ENCODE measurements around the gene PLAGL2. TPM values are rescaled to one million over a fixed set of nuclear protein-coding genes. Genes with fewer than 3 reads are reported as not detected.
"Not testable (repeated sequence)": the region's sequence is repeated elsewhere in the genome, so short reads cannot be mapped to it uniquely, and the experiment has no call there.

The PLAGL2 gene, protein sequence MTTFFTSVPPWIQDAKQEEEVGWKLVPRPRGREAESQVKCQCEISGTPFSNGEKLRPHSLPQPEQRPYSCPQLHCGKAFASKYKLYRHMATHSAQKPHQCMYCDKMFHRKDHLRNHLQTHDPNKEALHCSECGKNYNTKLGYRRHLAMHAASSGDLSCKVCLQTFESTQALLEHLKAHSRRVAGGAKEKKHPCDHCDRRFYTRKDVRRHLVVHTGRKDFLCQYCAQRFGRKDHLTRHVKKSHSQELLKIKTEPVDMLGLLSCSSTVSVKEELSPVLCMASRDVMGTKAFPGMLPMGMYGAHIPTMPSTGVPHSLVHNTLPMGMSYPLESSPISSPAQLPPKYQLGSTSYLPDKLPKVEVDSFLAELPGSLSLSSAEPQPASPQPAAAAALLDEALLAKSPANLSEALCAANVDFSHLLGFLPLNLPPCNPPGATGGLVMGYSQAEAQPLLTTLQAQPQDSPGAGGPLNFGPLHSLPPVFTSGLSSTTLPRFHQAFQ
- 5.9 and 6.5 TPM in 2 replicates for total RNA-seq (2014; rRNA removed; shearing (Covaris generic))
- polyA plus RNA-seq (2014; cell fraction: nucleus; rRNA removed) = 4.8 and 5.6 TPM in 2 replicates

- peak; percentile 84 for DNase-seq (ENCODE audit: extremely low read depth, low read depth)
Observed at GRCh38 chr20:32207626-32208498, at the start of gene PLAGL2, which contains the start of gene POFUT1. Gene PLAGL2 (minus strand): TSS chr20:32207743. CDS start chr20:32202178, 5,565 bp downstream. Gene POFUT1 (plus strand): TSS chr20:32207880. CDS start chr20:32207942, 62 bp downstream.

DNA sequence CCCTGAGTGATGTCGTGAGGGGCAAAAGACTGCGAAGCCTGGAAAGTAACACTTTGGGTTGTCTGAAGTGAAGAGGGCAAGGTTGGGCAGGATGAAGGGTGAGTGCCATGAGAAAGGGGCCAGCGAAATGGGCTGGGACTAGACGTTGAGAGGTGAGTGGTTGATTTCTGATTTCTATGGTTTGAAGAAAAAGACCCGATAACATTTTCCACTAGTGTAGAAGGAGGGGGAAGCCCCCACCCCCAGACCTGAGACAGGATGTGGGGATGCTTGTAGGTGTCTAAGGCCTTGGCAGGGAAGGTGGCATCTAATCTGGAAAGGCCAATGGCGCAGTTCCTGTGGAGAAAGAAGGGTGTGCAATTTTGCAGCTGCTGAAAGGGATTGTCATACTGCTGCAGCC lies 44.6 kb upstream of the PLAGL2 start:
- DNase-seq (ENCODE audit: extremely low read depth, low read depth) = no peak

DNA sequence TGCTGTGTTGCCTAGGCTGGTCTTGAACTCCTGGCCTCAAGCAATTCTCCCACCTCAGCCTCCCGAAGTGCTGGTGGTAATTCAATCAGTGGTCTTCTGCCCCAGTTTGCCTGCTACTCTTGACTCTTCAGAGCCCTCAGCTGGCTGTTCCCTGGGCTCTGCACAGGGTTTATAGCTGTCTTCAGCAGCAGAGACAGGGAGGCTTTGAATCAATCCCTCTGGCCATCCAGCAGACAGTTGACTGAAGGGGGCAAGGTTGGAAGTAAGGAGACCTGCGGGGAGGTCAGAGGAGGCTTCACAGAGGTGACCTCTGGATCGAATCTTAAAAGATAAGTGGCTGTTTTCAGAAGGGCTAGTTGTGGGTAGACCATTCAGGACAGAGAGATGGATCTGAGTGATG lies 43.9 kb upstream of the PLAGL2 start:
- DNase-seq (ENCODE audit: extremely low read depth, low read depth) = no peak

DNA sequence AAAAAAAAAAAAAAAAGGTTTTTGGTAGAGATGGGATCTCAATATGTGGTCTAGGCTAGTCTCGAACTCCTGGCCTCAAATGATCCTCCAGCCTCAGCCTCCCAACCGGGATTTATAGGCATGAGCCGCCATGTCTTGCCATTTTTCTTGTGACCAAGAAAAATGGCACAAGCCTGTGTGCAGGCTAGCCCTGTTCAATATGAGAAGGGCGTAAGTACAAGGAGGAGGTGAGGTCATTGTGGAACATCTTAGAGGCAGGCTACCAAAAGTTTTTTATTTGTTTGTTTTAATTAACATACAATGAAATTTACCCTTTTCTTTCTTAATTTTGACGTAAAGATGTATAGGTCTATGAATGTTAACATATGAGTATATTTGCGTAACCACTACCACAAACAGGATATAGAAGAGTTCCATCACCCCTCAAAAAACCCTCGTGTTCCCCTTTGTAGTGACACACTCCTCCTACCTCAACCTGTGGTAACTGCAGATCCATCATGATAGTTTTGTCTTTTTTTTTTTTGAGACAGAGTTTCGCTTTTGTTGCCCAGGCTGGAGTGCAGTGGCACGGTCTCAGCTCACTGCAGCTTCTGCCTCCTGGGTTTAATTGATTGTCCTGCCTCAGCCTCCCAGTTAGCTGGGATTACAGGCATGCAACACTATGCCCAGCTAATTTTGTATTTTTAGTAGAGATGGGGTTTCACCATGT lies 41.6 kb upstream of the PLAGL2 start:
- DNase-seq (ENCODE audit: extremely low read depth, low read depth) = no peak

DNA sequence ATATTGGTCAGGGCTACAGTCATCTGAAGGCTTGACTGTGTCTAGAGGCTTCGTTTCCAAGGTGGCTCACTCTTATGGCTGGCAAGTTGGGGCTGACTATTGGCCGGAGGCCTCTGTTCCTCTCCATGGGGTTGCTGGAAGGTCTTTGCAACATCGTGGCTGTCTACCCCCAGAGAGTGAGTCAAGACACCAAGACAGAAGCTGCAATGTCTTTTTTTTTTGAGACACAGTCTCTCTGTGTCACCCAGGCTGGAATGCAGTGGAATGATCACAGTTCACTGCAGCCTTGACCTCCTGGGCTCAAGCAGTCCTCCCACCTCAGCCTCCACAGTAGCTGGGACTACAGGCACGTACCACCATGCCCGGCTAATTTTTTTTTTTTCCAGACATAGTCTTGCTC lies 40.5 kb upstream of the PLAGL2 start:
- no peak for DNase-seq (ENCODE audit: extremely low read depth, low read depth)

DNA sequence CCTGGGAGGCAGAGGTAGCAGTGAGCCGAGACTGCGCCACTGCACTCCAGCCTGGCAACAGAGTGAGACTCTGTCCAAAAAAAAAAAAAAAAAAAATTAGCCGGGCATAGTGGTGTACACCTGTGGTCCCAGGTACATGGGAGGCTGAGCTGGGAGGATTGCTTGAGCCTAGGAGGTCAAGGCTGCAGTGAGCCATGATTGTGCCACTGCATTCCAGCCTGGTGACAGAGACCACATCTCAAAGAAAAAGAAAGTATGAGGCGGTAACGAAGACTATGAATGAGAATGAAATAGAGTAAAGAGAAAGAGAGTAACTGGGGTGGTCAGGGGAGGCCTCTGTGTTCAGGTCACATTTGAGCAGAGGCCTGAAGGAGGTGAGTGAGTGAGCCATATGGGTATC lies 38.7 kb upstream of the PLAGL2 start:
- DNase-seq (ENCODE audit: extremely low read depth, low read depth) = not testable (repeated sequence)

GRCh38 chr20:32244959-32245358 lies 37.4 kb upstream of the PLAGL2 start:
- DNase-seq (ENCODE audit: extremely low read depth, low read depth) = no peak

- no peak for DNase-seq (ENCODE audit: extremely low read depth, low read depth)
Observed at GRCh38 chr20:32244150-32244823, 36.7 kb upstream of the PLAGL2 start.

DNA sequence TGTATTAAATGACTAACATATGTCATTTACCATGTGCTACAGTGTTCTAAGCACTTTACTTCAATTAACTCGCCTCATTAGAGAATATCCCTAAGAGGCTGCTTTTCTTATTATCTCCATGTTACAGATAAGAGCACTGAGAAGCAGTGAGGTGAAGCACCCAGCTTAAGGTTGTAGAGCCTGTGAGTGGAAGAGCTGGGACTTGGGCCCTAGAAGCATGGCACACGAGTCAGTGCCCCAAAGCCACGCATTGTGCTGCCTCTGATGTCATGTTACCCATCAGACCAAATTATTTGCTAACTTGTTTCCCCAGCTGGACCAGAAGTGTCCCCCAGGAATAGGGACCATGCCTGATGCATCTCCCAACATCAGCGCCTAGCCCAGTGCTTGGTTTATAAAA lies 34.3 kb upstream of the PLAGL2 start:
- no peak for DNase-seq (ENCODE audit: extremely low read depth, low read depth)

DNA sequence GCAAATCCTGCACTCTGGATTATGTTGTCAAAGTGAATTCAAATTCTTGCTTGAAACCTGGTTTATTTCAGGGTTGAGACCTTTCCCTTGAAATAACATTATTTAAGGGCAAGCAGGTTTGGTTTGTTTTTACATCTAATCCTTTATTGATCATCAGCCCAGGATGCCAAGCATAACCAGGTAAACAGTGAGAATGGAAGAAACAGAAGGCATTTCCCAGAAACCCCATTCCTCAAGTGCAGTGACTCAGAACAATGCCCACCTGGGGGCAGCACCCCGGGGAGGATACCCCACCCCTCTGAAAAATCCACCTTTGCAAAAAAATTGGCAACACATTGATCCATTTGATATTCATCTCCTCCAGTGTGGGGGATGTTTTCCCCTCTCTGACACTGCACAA lies 32.7 kb upstream of the PLAGL2 start:
- no peak for DNase-seq (ENCODE audit: extremely low read depth, low read depth)

- DNase-seq (ENCODE audit: extremely low read depth, low read depth) = no peak
Observed at GRCh38 chr20:32238483-32239425, 31.2 kb upstream of the PLAGL2 start.

DNA sequence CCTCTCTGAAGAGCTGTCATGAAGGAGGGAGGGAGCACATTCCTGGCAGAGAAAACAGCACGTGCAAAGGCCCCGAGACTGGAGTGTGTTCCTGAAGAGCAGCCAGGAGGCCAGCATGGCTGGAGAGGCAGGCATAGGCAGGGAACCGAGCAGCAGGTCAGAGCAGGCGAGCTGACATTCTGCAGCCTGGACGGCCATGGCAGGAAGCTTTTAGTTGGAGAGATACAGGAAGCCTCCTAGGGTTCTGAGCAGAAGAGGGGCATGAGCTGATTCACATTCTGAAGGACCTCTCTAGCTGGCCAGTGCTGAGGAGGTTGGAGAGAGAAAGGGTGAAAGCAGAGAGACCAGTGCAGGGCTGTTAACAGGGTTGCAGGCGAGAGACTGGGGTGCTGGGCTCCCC lies 29.9 kb upstream of the PLAGL2 start:
- DNase-seq (ENCODE audit: extremely low read depth, low read depth) = no peak

GRCh38 chr20:32236819-32237218 lies 29.3 kb upstream of the PLAGL2 start:
- no peak for DNase-seq (ENCODE audit: extremely low read depth, low read depth)

GRCh38 chr20:32236048-32236533 lies 28.5 kb upstream of the PLAGL2 start:
- no peak for DNase-seq (ENCODE audit: extremely low read depth, low read depth)

- DNase-seq (ENCODE audit: extremely low read depth, low read depth) = no peak
Observed at GRCh38 chr20:32235331-32236047, 27.9 kb upstream of the PLAGL2 start.

GRCh38 chr20:32234135-32234808 lies 26.7 kb upstream of the PLAGL2 start:
- no peak for DNase-seq (ENCODE audit: extremely low read depth, low read depth)

GRCh38 chr20:32233286-32233685 lies 25.7 kb upstream of the PLAGL2 start:
- no peak for DNase-seq (ENCODE audit: extremely low read depth, low read depth)
